Left ventricle myocardium inferior (tissue), 1 donor: ENCODE measurements around the gene SRF. TPM values are rescaled to one million over a fixed set of nuclear protein-coding genes. Genes with fewer than 3 reads are reported as not detected.

ENCODE experiments used
- DNase-seq: peaks from one replicate; pipeline ENCODE4 v3.0.0-alpha.2; 2020
- H3K27ac ChIP-seq: fragments of 200-600 bp; replicated peaks from 2 replicates; pipeline ENCODE4 v1.8.0; 2021
- H3K27me3 ChIP-seq: fragments of 200-600 bp; 2 replicates; pipeline ENCODE4 v1.8.0; 2021; ENCODE audit warnings: low read depth
- H3K36me3 ChIP-seq: fragments of 200-600 bp; 2 replicates; pipeline ENCODE4 v1.8.0; 2021
- H3K4me1 ChIP-seq: fragments of 200-600 bp; 2 replicates; pipeline ENCODE4 v1.8.0; 2021
- H3K4me3 ChIP-seq: fragments of 200-600 bp; 2 replicates; pipeline ENCODE4 v1.8.0; 2021; ENCODE audit warnings: mild to moderate bottlenecking, moderate library complexity
- H3K9me3 ChIP-seq: fragments of 200-600 bp; replicated peaks from 2 replicates; pipeline ENCODE4 v1.8.0; 2021
- CTCF ChIP-seq: fragments of 200-600 bp; IDR thresholded peaks from 2 replicates; pipeline ENCODE4 v1.8.0; 2021; ENCODE audit warnings: antibody characterized with exemption, mild to moderate bottlenecking, borderline replicate concordance
- intact Hi-C: fragments of 100-400 bp; cut with micrococcal nuclease; formaldehyde crosslinking; loops from one replicate; pipeline ENCODE4 v1.11.0; 2022
- total RNA-seq: library from RNA; stranded (reverse); fragmentation: NEBNext Ultra II Directional; extraction: Animal tissue kit (Norgen Biotek cat#: 25700); gene quantifications from one replicate; pipeline ENCODE4 v1.2.1, GENCODE V29; 2021
- donor health status: DM: no; HTN: yes; CAD: no; lungs with severe emphysema.

The SRF gene
- total RNA-seq, 1 donor from 2014 or later, result 61.8 TPM

- Histone ChIP-seq H3K27ac (no peak overlapping the region), H3K36me3 (peaks cover 55% of the 10 kb centered on the region), H3K9me3 (no peaks in the 10 kb centered on the region), H3K4me3 (no peak overlapping the region), H3K4me1 (peaks cover 12% of the 10 kb centered on the region), H3K27me3 (no peaks in the 10 kb centered on the region)
- TF ChIP-seq CTCF, result no peak
- intact Hi-C loops, result no loop called here
- DNase-seq, result no peak
Observed at GRCh38 chr6:43217351-43217750, 46.3 kb downstream of the SRF start.

GRCh38 chr6:43219119-43219518 lies 48.0 kb downstream of the SRF start:
- Histone ChIP-seq H3K4me3 (no peak overlapping the region), H3K27ac (no peak overlapping the region), H3K9me3 (no peaks in the 10 kb centered on the region), H3K27me3 (no peaks in the 10 kb centered on the region), H3K4me1 (peaks cover 12% of the 10 kb centered on the region), H3K36me3 (peaks cover 51% of the 10 kb centered on the region)
- no peak for DNase-seq
- no peak for TF ChIP-seq CTCF
- intact Hi-C loops, result no loop called here

DNA sequence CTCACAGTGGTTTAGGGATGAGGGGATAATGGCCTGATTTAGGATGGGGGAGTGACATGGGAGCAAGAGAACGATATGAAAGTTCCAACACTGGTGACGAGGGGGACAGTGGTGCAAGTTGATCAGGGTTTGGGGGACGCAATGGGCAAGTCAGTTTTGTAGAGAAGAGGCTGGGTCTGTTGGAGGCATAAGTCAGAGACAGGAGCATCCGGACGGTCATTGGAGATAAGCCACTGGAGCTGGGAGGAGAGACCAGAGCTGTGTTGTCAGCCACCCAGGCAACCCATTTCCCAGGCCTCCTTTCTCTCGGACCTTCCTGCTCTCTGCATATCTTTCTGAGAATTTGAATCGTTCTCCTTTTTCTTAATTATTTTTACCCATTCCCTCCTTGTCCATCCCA lies 48.7 kb downstream of the SRF start:
- intact Hi-C loops, result no loop called here
- H3K4me1 ChIP-seq, result peaks cover 12% of the 10 kb centered on the region
- no peak overlapping the region for H3K4me3 ChIP-seq
- no peaks in the 10 kb centered on the region for H3K9me3 ChIP-seq
- H3K27me3 ChIP-seq, result no peaks in the 10 kb centered on the region
- peaks cover 49% of the 10 kb centered on the region for H3K36me3 ChIP-seq
- H3K27ac ChIP-seq, result no peak overlapping the region
- DNase-seq, result no peak
- no peak for TF ChIP-seq CTCF

DNA sequence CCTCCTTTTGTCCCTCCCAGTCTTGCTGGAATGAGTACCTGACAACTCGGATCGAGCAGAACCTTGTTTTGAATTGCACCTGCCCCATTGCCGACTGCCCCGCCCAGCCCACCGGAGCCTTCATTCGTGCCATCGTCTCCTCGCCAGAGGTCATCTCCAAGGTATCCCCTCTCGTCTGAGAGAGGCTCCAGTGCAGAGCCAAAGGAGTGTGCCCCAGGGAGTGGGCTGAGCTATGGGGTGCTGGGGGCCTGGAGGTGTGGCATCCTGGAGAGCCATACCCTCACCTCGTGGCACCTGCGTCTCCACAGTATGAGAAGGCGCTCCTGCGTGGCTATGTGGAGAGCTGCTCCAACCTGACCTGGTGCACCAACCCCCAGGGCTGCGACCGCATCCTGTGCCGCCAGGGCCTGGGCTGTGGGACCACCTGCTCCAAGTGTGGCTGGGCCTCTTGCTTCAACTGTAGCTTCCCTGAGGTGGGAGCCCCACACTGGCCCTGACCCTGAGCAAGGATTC lies 49.4 kb downstream of the SRF start:
- H3K4me3 ChIP-seq, result no peak overlapping the region
- peaks cover 43% of the 10 kb centered on the region for H3K36me3 ChIP-seq
- no peaks in the 10 kb centered on the region for H3K27me3 ChIP-seq
- peaks cover 12% of the 10 kb centered on the region for H3K4me1 ChIP-seq
- H3K9me3 ChIP-seq, result no peaks in the 10 kb centered on the region
- no peak for DNase-seq
- no peak overlapping the region for H3K27ac ChIP-seq
- TF ChIP-seq CTCF, result no peak
- intact Hi-C loops, result no loop called here

- Histone ChIP-seq H3K4me3 (no peak overlapping the region), H3K9me3 (no peaks in the 10 kb centered on the region), H3K27me3 (no peaks in the 10 kb centered on the region), H3K4me1 (peaks cover 12% of the 10 kb centered on the region), H3K27ac (no peak overlapping the region), H3K36me3 (peaks cover 36% of the 10 kb centered on the region)
- TF ChIP-seq CTCF, result no peak
- intact Hi-C loops, result no loop called here
- DNase-seq, result no peak
Observed at GRCh38 chr6:43221046-43221972, 50.2 kb downstream of the SRF start.
